Activated naive CD8-positive, alpha-beta T cell treated with anti-CD3 and anti-CD28 coated beads, Interleukin-2, amount 50 U/mL, for 16 hours (primary cell): ENCODE results near the gene CELSR3.

Experiments used
- DNase-seq: peaks from one replicate; pipeline ENCODE4 v3.0.0-alpha.2; 2020; ENCODE audit warnings: low read depth, low spot score

The CELSR3 gene

DNA sequence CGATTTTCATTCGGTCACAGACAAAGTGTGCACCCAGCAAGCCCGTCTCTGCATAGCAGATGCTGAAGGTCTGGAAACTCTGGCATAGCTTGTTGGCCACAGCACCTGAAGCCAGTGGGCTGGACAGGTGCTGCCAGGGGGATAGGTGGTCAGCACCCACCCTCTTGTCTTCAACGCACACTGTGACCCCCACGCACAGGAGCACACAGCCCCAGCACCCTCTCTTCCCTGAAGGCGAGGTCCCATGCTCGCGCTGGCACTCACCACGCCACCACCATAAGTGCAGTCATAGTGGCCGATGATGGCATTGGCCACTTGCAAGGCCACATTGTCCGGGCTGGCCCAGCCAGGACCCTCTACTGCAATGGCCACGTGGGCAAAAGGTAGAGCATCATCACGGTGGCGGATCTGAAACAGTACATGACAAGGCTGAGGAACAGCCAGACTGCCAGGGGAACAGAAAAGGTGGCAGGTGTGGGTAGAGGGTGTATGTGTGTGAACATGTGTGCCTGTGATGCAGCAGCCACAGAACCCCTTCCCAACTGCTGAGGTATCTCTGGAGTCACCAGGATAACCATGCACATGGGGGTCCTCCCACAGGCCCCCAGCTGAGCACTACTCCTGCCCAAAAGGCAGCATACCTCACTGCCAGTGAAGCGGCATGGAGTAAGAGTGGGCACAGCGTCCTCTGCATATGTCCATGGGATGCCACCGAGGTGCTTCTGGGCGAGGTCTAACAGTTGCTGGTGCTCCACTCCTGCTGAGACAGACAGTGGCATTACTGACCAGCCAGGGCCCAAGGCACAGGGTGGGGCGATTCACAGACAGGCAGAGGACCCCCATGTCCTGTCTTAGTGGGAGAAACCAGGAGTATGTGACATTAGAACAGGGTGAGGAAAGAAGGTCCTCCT, 61.7 kb downstream of the CELSR3 start:
- DNase-seq: no peak

DNA sequence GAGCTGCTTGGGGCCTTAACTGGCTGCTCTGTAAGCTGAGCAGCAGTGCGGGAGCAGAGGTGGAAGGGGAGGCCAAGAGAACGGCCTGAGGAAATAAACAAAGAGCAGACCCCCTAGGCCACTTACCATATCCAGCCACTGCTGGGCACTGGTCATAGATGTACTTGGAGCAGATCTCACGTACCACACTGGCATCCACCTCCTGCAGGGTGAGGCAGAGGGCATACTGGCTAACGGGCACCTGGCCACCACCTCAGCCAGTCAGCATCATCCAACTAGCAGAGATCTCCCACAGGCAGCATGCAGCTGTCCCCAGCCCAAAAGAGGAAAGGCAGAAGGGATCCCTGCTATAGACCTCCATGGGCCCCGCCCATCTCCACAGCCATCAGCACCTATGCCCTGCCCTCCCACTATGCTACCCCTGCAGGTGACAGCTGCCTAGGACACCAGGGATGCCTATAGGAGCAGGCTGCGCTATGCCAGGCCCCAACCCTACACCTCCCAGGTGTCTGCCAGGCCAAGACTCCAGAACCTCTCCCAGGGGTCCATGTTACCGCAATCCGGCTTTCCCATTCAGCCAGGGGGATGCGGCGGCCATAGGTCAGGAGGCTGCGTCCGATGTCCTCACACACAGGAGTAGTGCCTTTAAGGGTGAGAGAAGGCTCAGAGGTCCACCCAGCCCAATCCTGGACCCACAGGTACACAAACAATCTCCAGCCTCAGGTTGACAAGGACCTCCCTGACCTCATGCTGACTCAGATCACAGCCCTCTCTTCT, 63.0 kb downstream of the CELSR3 start:
- no peak for DNase-seq

DNA sequence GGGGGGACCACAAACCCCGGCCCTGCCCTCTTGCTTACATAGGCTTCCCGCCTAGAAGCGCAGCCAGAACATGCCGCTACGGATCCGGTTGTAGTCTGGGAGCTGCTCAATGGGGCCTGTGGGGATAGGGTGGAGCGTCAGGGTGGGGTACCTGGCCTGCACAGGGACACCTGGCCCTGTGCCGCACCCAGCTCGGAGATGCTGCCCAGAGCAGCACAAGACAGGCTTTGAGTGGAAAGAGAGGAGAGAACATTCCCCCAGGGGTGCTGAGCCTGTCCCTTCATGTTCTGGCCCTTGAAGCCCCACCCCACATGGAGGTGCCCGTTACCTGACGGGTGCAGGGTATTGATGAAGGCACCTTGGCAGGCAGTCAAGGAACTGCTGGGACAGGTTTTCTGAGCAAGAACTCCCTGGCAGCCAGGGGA, 63.6 kb downstream of the CELSR3 start:
- no peak for DNase-seq

DNA sequence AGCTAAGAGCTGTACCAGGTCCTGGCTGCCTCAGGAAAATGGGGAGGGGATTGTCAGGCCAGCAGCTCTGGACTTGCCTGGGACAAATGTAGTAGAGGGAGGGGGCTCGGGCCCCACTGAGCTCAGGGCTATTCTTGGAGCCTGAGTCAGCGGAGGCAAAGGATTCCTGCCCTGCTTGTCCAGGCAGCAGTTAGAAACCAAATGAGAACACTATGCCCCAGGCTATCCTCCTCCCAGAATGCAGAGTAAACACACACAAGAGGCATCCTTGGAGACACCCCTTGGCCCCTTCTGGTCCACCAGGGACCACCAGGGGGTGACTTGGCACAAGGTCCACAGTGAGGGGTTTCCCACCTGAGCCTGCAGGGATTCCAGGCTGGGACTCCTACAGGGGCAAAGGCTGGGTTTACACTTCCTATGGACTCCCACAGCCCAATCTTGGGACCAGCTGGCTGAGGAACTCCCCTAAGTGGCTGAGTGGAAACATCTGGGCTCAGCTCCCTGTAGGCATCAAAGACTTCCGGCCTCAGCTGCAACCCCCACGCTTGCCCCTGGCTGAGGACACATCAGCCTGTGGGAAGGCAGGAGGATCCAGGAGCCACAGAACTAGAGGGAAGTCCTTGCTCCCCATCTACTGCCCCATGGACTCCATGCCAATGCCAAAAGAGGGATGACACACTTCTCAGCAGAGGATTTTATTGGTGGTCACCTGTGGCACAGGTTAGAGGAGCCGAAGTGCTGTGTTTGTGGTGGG, 64.2 kb downstream of the CELSR3 start:
- no peak for DNase-seq

DNA sequence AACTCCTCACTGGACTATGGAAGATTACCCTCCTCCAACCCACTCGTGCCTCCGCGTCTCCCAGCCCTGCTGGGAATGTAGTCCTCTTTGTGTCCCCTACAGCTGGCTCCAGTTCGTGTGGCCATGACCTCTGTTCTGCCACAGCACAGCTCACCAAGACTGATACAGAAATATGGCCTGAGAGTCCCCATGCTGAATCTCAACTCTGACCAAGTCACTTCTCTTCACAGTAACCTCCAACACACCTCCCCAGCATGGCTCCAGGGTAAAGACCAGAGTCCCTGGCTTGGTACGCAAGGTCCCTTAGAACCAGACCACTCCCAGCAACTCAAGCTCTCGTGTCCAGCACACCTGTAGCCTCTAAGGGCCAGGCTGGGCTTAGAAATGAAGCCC, 65.3 kb downstream of the CELSR3 start:
- DNase-seq: no peak

DNA sequence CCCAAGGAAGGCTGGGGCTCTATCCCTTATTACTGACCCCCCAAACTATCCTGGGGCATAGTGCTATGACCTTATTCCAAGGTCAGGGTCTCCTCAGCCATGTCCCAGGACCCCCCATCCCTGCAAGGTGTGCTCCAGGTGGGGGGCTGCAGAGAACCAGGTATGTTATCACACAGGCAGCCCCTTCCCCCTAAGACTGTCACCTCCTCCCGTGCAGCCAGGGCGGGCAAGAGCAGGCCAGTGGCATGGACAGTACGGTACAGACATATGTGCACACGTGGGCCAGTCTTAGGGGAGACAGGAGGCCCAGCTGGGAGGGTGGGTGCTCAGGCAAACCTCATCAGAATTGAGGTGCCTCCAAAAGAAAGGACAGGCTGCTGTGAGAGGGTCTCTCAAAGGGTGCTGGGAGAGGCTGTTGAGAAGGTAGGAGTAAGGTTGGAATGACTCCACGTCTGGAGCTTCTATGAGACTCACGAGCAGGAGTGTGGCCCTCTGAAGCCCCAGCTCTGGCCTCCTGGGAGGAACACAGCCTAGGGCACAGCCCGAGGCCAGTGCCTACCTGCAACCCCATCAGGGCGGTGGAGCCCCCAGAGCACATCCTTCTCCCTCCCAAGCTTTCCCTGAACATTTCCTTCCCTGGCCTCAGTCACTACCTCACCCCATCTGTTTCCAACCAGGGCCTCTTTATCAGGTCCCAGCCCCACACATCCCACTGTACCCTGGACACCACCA, 65.8 kb downstream of the CELSR3 start:
- DNase-seq: no peak

DNA sequence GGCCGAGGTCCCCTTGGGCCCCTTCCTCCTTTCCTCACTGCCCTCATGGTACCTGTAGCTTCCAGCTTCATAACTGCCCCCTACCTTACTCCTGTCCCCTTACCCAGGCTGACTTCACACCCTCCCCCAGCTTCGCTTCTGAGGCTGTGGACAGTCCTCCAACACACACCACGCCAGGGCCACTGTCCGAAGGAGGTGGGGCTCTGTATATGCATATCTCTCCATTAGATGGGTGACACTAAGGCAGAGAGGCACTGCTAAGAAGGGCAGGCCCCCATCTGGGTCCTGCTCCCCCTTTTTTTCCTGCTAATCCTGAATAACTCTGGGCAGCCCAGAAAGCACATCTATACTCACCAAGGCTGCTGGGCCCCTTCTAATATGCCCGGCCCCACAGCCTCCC, 66.5 kb downstream of the CELSR3 start:
- DNase-seq: no peak

DNA sequence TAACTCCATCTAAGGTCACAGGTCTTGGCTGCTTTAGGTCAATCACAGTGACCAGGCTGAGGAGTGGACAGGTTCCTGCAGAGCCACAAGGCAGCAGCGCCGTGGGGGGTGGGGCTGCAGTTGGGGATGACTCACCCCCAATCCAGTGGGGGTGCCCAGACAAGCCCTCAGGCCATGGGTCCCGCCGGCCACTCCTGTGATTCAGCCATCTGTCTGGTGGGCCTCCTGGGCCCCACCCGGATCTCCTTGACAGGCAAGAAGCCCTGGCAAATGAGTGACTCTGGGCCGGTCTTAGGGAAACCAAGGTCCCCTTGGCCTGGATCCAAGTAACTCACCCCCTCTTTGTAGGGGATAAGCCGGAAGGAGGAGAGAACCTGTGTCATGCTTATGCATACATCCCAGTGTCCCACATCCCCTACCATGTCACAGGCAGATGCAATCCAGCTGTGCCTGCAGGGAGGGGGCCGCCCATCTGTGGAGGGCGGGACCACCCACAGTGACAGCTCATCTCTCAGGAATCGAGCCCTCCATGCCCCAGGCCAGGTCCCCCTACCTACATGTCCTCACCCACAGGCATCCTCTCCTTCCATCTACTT, 67.1 kb downstream of the CELSR3 start:
- DNase-seq: no peak

DNA sequence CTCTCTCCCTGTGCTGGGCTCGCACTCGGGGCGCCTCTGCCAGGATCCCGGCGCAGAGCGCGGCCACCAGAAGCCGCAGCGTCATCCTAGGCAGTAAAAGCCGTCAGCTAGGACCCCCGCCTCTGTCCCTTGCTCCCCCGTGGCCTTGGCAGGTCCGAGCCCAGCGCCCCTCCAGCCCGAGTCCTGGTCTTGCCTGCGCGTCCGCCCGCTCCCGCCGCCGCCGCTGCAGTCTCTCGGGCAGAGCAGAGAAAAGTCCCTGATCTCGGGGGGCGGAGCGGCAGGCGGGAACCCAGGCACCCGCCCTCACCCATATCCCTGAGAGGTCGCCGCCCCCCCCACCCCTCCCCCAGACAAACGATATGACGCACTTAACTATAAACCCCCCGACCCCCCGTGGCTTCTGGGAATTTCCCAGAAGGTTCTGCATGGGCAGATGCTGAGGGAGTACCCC, 67.6 kb downstream of the CELSR3 start, which contains the start of gene COL7A1:
COL7A1 (minus strand) TSS at position 255 of the 451 bp plus-strand sequence; CDS start at position 85, 170 bp downstream.
- no peak for DNase-seq

DNA sequence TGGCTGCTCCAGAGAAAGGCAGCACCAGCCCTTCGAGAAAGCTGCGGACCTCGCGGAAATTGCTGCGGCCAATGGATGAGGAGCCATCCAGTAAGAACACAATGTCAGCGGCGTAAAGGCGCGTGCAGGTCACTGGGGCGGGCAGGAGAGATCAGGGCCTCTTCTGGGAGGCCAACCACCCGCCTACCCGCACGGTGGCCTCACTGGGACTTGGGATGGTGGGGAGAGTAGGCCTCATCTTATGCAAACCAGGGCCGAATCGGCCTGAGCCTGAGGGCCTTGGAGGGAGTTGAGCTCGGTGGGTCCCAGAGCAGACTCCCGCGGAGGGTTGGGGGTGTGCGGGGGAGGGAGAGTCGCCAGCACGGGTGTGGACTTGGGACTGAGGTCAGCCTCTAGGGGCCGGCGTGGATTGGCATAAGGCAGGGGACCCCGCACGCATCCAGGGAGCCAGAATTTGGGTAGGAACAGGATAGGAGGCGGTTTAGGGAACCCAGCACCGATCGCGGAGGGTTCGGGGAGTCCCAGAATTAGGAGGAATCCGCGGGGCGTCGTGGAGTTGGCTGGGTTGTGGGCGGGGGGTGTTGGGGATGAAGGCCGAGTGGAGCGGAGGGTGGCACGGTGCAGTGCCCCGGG, 68.2 kb downstream of the CELSR3 start:
- DNase-seq: no peak

DNA sequence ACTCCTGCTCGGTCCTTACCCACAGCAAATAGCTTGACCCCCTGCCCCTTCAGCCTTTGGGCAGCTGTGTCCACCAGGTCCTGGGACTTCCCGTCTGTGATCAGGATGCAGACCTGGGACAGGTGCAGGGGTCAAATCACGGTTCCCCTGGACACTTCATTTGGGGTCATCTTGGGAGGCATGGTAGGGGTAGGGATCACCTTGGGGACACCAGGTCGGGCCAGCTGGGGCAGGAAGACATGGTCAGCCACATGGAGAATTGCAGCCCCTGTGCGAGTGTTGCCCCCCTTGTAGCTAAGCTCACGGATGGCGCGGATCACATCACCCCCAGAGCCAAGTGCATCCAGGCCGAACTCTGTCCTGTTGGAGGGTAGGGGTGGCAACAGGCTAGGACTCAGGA, 69.3 kb downstream of the CELSR3 start:
- no peak for DNase-seq

DNA sequence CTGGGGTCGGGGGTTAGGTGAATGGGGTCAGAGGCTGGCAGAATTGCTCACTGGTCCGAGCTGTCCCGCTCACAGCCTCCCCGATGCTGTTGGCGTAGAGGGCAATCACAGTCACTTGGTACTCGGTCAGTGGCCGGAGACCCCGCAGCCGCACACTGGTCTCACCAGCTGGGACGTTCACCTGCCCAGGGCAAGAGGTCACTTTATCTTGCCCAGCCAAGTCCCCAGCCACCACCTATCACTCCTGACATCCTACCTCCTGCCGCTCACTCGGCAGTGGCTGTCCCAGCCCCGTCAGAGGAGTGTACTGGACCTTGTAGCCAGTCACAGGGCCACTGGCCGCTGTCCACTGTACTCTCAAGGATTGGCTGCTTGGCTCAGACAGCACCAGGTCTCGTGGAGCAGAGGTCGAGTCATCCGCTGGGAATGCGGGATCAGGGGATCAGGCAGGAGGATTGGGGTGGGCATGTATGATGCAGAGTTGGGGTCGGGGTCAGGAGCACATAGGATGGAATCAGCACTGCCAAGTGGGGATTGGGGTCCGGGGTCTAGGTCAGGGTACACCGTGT, 70.1 kb downstream of the CELSR3 start:
- no peak for DNase-seq

DNA sequence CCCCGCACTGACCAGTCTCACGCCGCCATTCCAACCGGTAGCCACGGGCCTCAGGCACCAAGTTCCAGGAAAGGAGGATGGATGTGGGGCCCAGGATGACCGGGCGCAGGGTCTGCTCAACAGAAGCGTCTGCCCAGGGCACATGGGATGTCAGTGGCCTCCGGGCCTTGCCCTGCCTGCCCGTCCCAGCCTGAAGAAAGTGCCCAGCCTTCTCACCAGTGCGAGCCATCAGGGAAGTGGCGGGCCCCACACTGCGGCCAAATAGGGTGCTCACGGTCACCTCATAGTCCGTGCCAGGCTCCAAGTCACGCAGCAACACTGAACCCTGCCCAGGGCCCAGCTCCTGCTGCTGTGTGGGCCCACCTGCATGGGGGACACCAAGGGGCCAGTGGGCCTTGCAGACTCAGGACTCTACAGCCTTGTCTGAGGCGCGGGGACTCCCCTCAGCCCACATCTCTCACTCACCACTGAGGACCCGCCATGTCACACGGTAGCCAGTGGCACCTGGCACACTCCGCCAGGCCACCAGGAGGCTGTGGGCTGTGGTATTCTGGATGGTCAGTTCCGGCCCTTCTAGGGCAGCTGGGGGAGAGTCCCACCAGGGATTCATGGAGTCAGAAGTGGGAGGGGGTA, 70.7 kb downstream of the CELSR3 start:
- DNase-seq: no peak

DNA sequence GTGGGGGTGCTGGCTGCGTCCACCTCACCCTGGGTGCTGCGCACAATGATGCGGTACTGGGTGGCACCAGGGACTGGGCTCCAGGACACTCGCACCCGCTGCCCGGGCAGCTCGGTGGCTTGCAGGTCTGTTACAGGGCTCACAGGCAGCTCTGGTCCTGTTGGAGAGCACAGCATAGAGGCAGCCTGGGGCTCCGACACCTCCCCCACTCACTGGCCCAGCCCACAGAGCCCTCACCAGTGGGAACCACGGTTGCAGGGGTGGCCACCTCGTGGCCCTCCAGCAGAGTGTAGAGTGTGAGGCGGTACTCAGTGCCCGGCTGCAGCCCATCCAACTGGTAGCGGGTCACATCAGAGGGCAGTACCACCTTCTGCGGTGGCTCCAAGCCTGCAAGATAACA, 71.2 kb downstream of the CELSR3 start:
- no peak for DNase-seq

DNA sequence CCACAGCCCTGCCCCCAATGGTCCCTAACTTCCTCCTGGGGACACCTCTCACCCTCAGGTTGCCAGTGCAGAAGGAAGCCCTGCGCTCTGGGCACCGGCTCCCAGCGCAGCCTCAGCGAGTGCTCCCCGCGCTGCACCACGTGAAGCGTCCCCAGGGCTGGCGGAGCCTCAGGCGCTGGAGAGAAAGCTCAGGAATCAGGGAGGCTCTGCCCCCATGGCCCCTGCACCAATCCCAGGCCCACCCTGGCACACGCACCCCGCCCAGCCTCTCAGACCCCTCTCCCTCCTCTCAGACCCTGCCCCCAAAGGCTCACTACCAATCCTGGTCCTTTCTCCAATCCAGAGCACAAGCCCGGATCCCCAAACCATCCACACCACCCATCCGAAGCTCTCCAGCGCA, 74.5 kb downstream of the CELSR3 start:
- DNase-seq: no peak

DNA sequence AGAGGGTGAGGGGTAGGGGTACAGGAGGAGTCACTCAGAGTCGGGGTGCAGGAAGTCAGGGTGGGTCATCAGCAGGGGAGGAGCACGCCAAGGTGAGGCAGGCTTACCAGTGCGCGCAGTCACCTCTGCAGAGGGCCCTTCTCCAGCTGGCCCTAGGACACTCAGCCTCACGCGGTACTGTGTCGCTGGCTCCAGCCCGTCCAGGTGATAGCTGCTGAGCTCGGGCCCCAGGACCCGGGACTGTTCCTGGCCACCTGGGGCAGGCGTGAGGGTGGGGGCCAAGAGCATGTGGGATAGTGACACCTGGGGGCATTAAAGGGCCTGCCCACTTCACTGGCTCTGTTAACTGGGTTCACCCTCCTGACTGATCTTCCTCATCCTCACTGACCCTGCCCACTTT, 75.0 kb downstream of the CELSR3 start:
- no peak for DNase-seq
